H9 (cell line): ENCODE data around the gene CHD1. TPM values are rescaled to one million over a fixed set of nuclear protein-coding genes. Genes with fewer than 3 reads are reported as not detected.

Experiments used
- DNase-seq: peaks from one replicate; pipeline ENCODE4 v3.0.0-alpha.2; 2017
- H2AFZ ChIP-seq: one replicate; pipeline ENCODE4 v1.6.1; 2013; ENCODE audit warnings: mild to moderate bottlenecking, low read length, control low read depth, moderate library complexity
- H2AK5ac ChIP-seq: 2 replicates; pipeline ENCODE4 v1.6.1; 2013; ENCODE audit warnings: low read length, control low read depth, mixed read lengths; ENCODE audit not compliant: insufficient read length
- H2BK120ac ChIP-seq: one replicate; pipeline ENCODE4 v1.6.1; 2013; ENCODE audit warnings: low read depth, mild to moderate bottlenecking, low read length, control low read depth, inconsistent platforms; ENCODE audit not compliant: poor library complexity, severe bottlenecking
- H2BK12ac ChIP-seq: 2 replicates; pipeline ENCODE4 v1.6.1; 2013; ENCODE audit warnings: low read length, control low read depth, mixed read lengths, low read depth; ENCODE audit not compliant: insufficient read length
- H2BK15ac ChIP-seq: 2 replicates; pipeline ENCODE4 v1.6.1; 2013; ENCODE audit warnings: low read depth, low read length, control low read depth
- H2BK20ac ChIP-seq: one replicate; pipeline ENCODE4 v1.6.1; 2013; ENCODE audit warnings: low read depth, mild to moderate bottlenecking, low read length, control low read depth, inconsistent platforms; ENCODE audit not compliant: poor library complexity, severe bottlenecking
- H2BK5ac ChIP-seq: 2 replicates; pipeline ENCODE4 v1.6.1; 2013; ENCODE audit warnings: low read length, control low read depth, mixed read lengths; ENCODE audit not compliant: insufficient read length
- H3K14ac ChIP-seq: 2 replicates; pipeline ENCODE4 v1.6.1; 2013; ENCODE audit warnings: low read length, control low read depth; ENCODE audit not compliant: insufficient read depth
- H3K18ac ChIP-seq: 2 replicates; pipeline ENCODE4 v1.6.1; 2013; ENCODE audit warnings: low read depth, mild to moderate bottlenecking, mixed read lengths, low read length, control low read depth; ENCODE audit not compliant: insufficient read length
- H3K23ac ChIP-seq: 2 replicates; pipeline ENCODE4 v1.6.1; 2013; ENCODE audit warnings: low read length, control low read depth, mixed read lengths, low read depth; ENCODE audit not compliant: insufficient read length
- H3K23me2 ChIP-seq: 2 replicates; pipeline ENCODE4 v1.6.1; 2013; ENCODE audit warnings: low read depth, mild to moderate bottlenecking, mixed read lengths, low read length, control low read depth; ENCODE audit not compliant: insufficient read length, poor library complexity, severe bottlenecking
- H3K27ac ChIP-seq: 2 replicates; pipeline ENCODE4 v1.5.1; 2013; ENCODE audit warnings: low read length, control low read depth, mixed read lengths, low read depth; ENCODE audit not compliant: insufficient read length
- H3K27me3 ChIP-seq: 2 replicates; pipeline ENCODE4 v1.6.1; 2013; ENCODE audit warnings: low read length, control low read depth, inconsistent platforms; ENCODE audit not compliant: insufficient read depth
- H3K4ac ChIP-seq: 2 replicates; pipeline ENCODE4 v1.6.1; 2013; ENCODE audit warnings: low read depth, mild to moderate bottlenecking, control low read depth, inconsistent platforms, low read length, moderate library complexity
- H3K4me1 ChIP-seq: 2 replicates; pipeline ENCODE4 v1.6.1; 2013; ENCODE audit warnings: low read length, control low read depth, inconsistent platforms; ENCODE audit not compliant: insufficient read depth
- H3K4me2 ChIP-seq: 2 replicates; pipeline ENCODE4 v1.6.1; 2013; ENCODE audit warnings: low read length, control low read depth, mixed read lengths; ENCODE audit not compliant: insufficient read length, insufficient read depth
- H3K56ac ChIP-seq: 2 replicates; pipeline ENCODE4 v1.6.1; 2013; ENCODE audit warnings: low read depth, mild to moderate bottlenecking, mixed read lengths, low read length, control low read depth; ENCODE audit not compliant: insufficient read length
- H3K79me1 ChIP-seq: 2 replicates; pipeline ENCODE4 v1.6.1; 2013; ENCODE audit warnings: low read depth, mild to moderate bottlenecking, moderate library complexity, low read length, control low read depth, inconsistent platforms; ENCODE audit not compliant: insufficient read depth, poor library complexity, severe bottlenecking
- H3K79me2 ChIP-seq: 2 replicates; pipeline ENCODE4 v1.6.1; 2013; ENCODE audit warnings: low read length, control low read depth, inconsistent platforms; ENCODE audit not compliant: insufficient read depth
- H3K9ac ChIP-seq: 2 replicates; pipeline ENCODE4 v1.6.1; 2013; ENCODE audit warnings: low read length, control low read depth, mixed read lengths; ENCODE audit not compliant: insufficient read length; ENCODE audit errors: extremely low read depth
- H3K9me3 ChIP-seq: one replicate; pipeline ENCODE4 v1.6.1; 2013; ENCODE audit warnings: low read depth, low read length, inconsistent platforms; ENCODE audit not compliant: control insufficient read depth
- H3T11ph ChIP-seq: one replicate; pipeline ENCODE4 v1.6.1; 2013; ENCODE audit warnings: mild to moderate bottlenecking, low read length, control low read depth, inconsistent platforms
- H4K20me1 ChIP-seq: one replicate; pipeline ENCODE4 v1.6.1; 2013; ENCODE audit not compliant: control insufficient read depth, insufficient read length, insufficient read depth
- H4K5ac ChIP-seq: 2 replicates; pipeline ENCODE4 v1.6.1; 2013; ENCODE audit warnings: low read depth, mild to moderate bottlenecking, mixed read lengths, low read length, control low read depth; ENCODE audit not compliant: insufficient read length
- H4K8ac ChIP-seq: replicated peaks from 2 replicates; pipeline ENCODE4 v1.6.1; 2013; ENCODE audit warnings: low read length, control low read depth, mixed read lengths, low read depth; ENCODE audit not compliant: insufficient read length
- H4K91ac ChIP-seq: 2 replicates; pipeline ENCODE4 v1.6.1; 2013; ENCODE audit warnings: low read depth, mild to moderate bottlenecking, moderate library complexity, mixed read lengths, low read length, control low read depth; ENCODE audit not compliant: insufficient read length
- H3K27ac Mint-ChIP-seq, 3 experiments: 2 replicates in 2 of 3; 3 replicates in 1 of 3; pipeline ENCODE4 v1.8.0; 2020 to 2021; ENCODE audit warnings: mixed read lengths in 3 of 3, mild to moderate bottlenecking in 1 of 3, moderate library complexity in 1 of 3
- H3K27me3 Mint-ChIP-seq: 2 replicates; pipeline ENCODE4 v1.8.0; 2021; ENCODE audit warnings: low read depth, mild to moderate bottlenecking, moderate library complexity, mixed read lengths
- H3K36me3 Mint-ChIP-seq, 3 experiments: 2 replicates in 2 of 3; 3 replicates in 1 of 3; pipeline ENCODE4 v1.8.0; 2020 to 2021; ENCODE audit warnings: low read depth in 3 of 3, mixed read lengths in 3 of 3; ENCODE audit not compliant: insufficient read depth in 1 of 3
- H3K4me1 Mint-ChIP-seq, 2 experiments: 2 replicates each; pipeline ENCODE4 v1.8.0; 2020; ENCODE audit warnings: mixed read lengths in 2 of 2
- H3K4me3 Mint-ChIP-seq, 2 experiments: 2 replicates in 1 of 2; 3 replicates in 1 of 2; pipeline ENCODE4 v1.8.0; 2020 to 2021; ENCODE audit warnings: mild to moderate bottlenecking in 2 of 2, mixed read lengths in 2 of 2, moderate library complexity in 1 of 2
- H3K9me3 Mint-ChIP-seq, 2 experiments: 2 replicates in 1 of 2; 3 replicates in 1 of 2; pipeline ENCODE4 v1.8.0; 2020; ENCODE audit warnings: mild to moderate bottlenecking in 2 of 2, mixed read lengths in 2 of 2, moderate library complexity in 1 of 2
- WGBS: extraction: QIAGEN DNeasy Blood & Tissue Kit; methylation state at CpG from one replicate; pipeline ENCODE4 v1.1.7; 2013; ENCODE audit warnings: missing lambda C conversion rate, low lambda C conversion rate, mixed read lengths; ENCODE audit not compliant: insufficient read length; ENCODE audit errors: extremely low coverage; 5-methylcytosine and 5-hydroxymethylcytosine counted together
- total RNA-seq: library from RNA; stranded (reverse); gene quantifications from 2 replicates; pipeline ENCODE4 v1.2.1, GENCODE V29; 2021
- TF ChIP-seq, protein P1 (sequence below): fragments of 200-600 bp; sonication (generic); conservative IDR thresholded peaks from 3 replicates; pipeline ENCODE4 v1.8.0; 2021; ENCODE audit warnings: antibody characterized with exemption, mild to moderate bottlenecking

The CHD1 gene
- total RNA-seq, 1 experiment from 2014 or later = 62.7 TPM

DNA sequence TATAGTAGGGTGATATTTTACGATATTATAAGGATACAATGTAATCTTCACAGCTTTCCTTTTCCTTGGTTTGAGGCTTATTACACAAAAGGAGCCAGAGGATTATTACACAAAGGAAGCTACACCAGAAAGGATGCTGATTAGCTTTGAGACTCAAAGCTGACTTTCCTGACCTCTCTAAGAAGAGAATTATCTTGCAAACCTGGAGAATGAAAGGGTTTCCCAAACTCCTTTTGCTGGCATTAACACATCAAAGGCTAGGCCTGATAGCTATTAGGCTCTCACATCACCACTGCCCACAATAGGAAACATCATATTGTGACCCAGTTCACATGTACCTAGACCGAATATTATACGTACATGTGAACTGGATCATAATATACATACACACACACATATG, 34.2 kb upstream of the CHD1 start:
- no peak overlapping the region for H3K4me2 ChIP-seq
- no peak overlapping the region for H3K56ac ChIP-seq

More for the DNA sequence above, 34.2 kb upstream of the CHD1 start:
- Histone ChIP-seq H2BK5ac (no peak overlapping the region), H3K9ac (no peak overlapping the region), H3K27me3 (no peaks in the 10 kb centered on the region), H3K4me1 (peaks cover 6% of the 10 kb centered on the region; the same call in 1 of the 2 replicates), H4K91ac (no peak overlapping the region), H3K9me3 (no peaks in the 10 kb centered on the region), H3K23ac (no peak overlapping the region), H3K79me2 (no peaks in the 10 kb centered on the region), H4K5ac (no peak overlapping the region), H3K79me1 (no peaks in the 10 kb centered on the region), H4K20me1 (no peaks in the 10 kb centered on the region), H3K18ac (no peak overlapping the region), H3K23me2 (no peaks in the 10 kb centered on the region), H3T11ph (no peak overlapping the region), H2BK12ac (no peak overlapping the region), H3K4ac (no peak overlapping the region), H2BK120ac (no peak overlapping the region), H3K14ac (no peak overlapping the region), H2BK20ac (no peak overlapping the region), H2AFZ (no peak overlapping the region), H3K27ac (no peak overlapping the region), H4K8ac (no peak overlapping the region), H2BK15ac (no peak overlapping the region), H2AK5ac (no peak overlapping the region)
- H3K9me3 Mint-ChIP-seq = peaks cover 12 to 19% of the 10 kb centered on the region in 2 experiments
- H3K27me3 Mint-ChIP-seq = peaks cover 63% of the 10 kb centered on the region
- DNase-seq = no peak
- H3K36me3 Mint-ChIP-seq = peaks cover 3 to 23% (median 6%) of the 10 kb centered on the region in 3 experiments; a peak in 6 of 7 replicates
- peaks cover 24 to 25% of the 10 kb centered on the region in 2 experiments for H3K4me1 Mint-ChIP-seq
- no peak overlapping the region for H3K27ac Mint-ChIP-seq
- H3K4me3 Mint-ChIP-seq = no peak overlapping the region
- TF ChIP-seq, protein P1, sequence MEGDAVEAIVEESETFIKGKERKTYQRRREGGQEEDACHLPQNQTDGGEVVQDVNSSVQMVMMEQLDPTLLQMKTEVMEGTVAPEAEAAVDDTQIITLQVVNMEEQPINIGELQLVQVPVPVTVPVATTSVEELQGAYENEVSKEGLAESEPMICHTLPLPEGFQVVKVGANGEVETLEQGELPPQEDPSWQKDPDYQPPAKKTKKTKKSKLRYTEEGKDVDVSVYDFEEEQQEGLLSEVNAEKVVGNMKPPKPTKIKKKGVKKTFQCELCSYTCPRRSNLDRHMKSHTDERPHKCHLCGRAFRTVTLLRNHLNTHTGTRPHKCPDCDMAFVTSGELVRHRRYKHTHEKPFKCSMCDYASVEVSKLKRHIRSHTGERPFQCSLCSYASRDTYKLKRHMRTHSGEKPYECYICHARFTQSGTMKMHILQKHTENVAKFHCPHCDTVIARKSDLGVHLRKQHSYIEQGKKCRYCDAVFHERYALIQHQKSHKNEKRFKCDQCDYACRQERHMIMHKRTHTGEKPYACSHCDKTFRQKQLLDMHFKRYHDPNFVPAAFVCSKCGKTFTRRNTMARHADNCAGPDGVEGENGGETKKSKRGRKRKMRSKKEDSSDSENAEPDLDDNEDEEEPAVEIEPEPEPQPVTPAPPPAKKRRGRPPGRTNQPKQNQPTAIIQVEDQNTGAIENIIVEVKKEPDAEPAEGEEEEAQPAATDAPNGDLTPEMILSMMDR = no peak
- no CpG with 5 or more reads among the region's 3 CpGs for WGBS
